Pulmonary artery endothelial cell (primary cell): ENCODE measurements around the gene KCND3. TPM values are rescaled to one million over a fixed set of nuclear protein-coding genes. Genes with fewer than 3 reads are reported as not detected.

Source experiments
- DNase-seq: peaks from one replicate; pipeline ENCODE4 v3.0.0-alpha.2; 2011; ENCODE audit warnings: low read depth, low spot score
- total RNA-seq: library from RNA; depleted of rRNA; stranded (reverse); fragments of >200 nt; gene quantifications from 2 replicates; pipeline ENCODE4 v1.2.3, GENCODE V29; 2014

The KCND3 gene
- total RNA-seq, 1 donor from 2014 or later: under 0.01 TPM

DNA sequence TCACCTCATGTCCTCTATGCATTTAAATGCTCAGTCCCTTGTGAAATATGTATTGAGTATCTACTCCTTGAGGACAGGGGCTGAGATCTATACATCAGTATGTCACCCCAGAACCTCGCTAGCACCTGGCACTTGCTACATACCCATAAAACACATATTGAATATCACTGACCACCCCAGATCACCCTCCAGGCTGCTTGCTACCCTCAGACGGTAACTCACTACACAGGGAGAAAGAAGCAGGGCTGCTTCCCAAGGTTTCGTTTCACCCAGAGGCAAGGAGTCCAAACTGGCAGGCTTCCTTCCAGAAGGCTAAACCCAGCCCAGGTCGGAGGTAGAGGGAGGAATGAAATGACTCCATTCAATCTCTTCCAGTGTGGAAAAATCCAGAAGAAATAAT lies 258.8 kb downstream of the KCND3 start:
- DNase-seq: no peak

DNA sequence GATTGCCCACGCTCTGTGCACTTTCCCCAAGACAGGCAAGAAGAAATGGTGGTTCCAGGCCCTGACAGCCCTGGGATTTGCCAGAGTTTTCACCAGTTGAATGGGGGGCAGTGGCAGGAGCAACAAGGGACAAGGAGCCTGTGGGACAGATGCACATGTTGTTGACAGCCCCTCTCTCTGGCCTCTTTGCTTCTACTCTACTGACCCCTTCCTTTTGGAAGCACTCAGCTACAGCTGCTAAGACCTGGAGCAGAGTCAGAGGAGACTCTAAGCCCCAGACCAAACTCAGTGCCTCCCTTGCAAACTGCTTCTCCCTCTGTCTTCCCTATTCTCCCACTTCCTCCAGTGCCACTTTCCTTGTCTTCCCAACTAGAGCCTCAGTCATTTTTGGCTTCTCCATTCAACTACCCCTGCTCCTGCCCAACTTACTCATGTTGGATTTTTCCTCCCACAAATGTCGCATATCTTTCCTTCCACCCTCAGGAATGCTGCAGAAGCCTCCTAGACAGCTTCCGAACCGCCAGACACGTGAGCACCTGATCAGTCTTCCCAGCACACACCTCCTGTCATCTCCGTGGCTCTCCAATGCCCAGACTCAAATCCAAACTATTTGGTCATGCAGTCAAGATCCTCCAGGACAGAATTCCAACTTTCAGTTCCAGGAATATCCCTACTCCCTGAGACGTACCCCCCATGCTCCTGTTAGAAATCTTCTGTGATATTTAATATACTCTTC lies 259.4 kb downstream of the KCND3 start:
- no peak for DNase-seq

DNA sequence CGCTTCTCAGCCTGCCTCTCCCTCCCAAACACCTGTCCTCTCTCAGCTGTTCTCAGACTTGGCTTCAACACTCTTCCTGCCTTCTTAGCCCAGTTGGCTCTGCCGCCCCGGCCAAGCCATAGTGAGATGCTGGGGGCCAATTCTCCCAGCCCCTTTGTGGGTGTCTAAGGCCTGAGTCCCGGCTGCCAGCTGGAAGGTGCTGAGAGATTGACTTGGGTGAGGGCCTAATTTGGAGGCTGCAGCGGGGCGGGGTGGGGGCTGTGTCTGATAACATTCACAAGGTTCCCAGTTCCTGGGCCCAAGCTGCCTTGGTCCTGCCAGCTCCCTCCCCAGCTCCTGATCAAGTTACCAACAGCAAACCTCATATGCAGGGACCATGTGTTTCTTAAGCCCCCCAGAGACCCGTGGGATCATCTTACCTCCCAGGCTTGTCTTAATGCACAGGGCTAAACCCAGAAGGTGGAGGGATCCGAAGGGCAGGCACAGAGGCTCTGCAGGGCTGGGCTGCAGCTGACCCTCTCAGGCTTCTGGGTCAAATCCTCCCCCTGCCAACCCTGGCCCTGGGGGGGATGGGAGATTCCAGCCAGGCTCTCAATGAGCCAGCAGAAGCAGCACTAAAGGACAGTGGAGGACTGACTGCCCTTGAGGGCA lies 260.1 kb downstream of the KCND3 start:
- no peak for DNase-seq

DNA sequence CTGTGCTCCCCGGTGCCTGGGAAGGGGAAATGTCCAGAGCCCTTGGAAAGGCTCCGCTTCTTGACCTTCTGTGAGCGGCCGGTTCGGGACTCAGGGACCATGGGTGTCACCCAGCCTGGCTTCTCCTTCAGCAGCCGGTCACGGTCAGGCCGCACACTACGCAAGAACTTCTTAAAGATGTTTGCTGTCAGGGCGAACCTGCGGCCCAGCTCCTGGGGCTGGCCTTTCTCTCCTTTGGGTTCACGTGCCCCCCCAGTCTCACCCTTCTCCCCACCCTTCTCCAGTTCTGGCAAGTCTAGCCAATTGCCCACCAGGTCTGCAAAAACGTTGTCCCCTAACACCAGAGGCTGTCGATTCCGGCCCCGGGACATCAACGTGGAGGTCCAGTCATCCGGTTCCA lies 262.4 kb downstream of the KCND3 start:
- DNase-seq: no peak

DNA sequence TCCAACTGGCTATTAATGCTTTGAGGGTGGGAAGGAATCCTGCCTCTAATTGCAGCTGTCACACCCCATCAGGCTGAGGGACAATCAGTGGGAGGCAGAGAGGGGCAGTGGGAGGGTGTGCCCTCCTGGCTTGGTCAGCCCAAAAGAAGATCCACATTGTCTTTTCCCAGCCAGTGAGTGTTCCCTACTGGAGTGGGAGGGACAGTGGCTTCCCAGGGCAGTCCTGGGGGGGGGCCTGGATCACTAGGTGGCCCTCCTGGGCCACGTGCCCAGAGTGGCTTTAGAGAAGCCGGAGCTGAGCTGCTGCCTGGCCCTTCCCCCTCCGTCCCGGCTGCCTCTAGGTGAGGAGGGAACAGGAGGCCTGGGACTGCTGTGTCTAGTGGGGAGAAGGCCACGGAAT lies 264.3 kb downstream of the KCND3 start:
- no peak for DNase-seq

DNA sequence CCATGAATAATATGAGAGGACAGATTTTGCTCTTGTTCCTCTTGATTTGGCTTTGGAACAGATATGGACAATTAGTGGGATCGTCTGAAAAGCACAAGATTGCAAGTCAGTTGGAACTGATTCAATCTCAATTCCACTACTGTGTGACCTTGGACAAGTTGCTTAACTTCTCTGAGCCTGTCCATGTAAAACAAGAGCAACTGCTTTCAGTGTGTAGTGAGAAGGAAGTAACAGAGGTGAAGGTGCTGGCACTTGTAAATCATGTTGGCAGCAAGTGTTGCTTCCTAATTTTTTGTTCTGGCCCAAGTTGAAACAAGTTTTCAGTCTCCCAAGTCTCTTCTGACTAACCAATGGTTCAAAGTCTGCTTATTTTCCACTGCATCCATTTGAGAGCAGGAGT lies 265.6 kb downstream of the KCND3 start:
- DNase-seq: no peak

DNA sequence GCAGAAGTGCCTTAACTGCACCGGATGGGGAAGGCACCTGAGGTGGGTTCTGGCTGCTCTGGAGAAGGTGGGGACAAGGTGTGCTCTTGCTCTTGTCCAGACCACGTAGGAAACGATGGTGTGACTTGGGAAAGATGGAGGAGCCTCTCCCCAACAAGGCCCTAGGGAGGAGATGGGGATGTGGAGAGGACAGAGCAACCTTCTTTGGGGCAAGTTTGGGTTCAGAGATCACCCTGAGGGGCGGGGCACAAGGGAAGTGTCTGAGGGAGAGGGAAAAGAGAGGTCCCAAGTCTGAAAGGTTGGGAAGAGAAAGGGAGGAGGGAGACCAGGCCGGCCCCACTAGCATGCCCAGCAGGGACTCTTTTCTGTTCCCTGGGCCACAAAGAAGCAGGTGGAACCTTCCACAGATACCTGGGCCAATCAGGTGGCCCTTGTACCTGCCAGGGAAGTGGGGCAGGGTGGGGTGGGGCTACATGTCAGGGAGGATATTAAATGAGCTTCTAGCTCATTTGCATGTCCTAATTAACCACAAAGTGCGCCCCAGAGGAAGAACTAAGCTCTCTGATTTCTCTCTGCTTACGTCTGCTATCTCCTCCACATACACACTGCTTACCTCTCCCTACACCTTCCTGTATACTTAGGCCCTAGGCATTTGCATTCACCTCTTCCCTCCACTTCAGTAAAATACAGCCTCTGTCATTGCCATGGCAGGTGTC lies 266.2 kb downstream of the KCND3 start:
- DNase-seq: no peak

DNA sequence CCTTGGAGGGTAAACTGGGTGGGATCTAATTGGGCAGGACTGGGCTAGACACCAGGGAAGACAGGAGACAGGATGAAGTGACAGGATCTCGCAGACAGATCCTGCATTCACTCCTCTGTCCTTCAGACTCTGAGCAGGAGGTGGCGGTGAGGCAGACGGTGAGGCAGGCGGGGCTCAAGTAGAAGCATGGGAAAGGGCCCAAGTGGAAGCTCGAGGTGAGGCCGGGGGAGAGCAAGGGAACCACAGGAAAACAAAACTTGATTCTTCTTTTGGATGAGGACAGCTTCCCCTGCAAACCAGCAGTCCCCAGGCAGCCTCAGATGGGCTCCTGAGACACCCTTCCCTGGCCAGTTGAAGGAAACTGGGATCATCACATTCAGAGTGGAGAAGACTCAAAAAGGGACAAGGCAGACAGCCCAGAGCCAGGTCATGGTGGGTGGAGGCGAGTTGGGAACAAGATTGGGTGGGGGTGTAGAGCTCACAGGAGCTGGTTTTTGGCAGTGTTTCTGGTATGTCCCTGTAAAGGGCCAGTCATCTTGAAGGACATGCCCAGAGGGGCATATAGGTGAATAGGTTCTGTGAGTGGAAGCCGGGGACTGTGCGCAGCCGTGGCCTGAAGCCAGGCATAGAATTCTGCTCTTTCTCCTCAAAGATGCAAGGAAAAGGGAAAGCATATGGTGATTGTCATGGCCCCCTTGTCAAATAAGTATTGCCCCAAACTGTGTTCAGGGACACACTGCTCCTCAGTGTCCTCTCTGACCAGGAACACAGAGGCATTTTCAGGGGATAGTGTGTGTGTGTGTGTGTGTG lies 268.3 kb downstream of the KCND3 start:
- DNase-seq: no peak

Other genes starting within 250 kb of the KCND3 start
- 21.2 and 26.0 TPM in 2 replicates for gene DDX20, start 233.8 kb downstream of the KCND3 start, total RNA-seq